H1 (cell line): ENCODE measurements around the gene RNF212B.

ENCODE experiments used
- EGR1 ChIP-seq: IDR thresholded peaks from 2 replicates; pipeline ENCODE4 v1.6.1; 2011; ENCODE audit warnings: low read depth, low read length, borderline replicate concordance
- MAX ChIP-seq: IDR thresholded peaks from 2 replicates; pipeline ENCODE4 v1.6.1; 2012; ENCODE audit warnings: inconsistent platforms
- POLR2A ChIP-seq, 2 experiments: IDR thresholded peaks; 1 replicate in 1 of 2; 2 replicates in 1 of 2; pipeline ENCODE4 v1.6.1; 2011; ENCODE audit warnings: low read depth in 2 of 2, low read length in 2 of 2, mild to moderate bottlenecking in 2 of 2; ENCODE audit errors: control extremely low read depth in 1 of 2
- POLR2AphosphoS5 ChIP-seq: IDR thresholded peaks from 2 replicates; pipeline ENCODE4 v1.6.1; 2011; ENCODE audit warnings: low read depth, low read length
- RFX5 ChIP-seq: IDR thresholded peaks from 2 replicates; pipeline ENCODE4 v1.6.1; 2011; ENCODE audit warnings: low read depth, low read length, improper control_type of control experiment, borderline replicate concordance
- SP4 ChIP-seq: IDR thresholded peaks from 2 replicates; pipeline ENCODE4 v1.6.1; 2012; ENCODE audit warnings: low read length, inconsistent platforms
- TF ChIP-seq, protein P1 (sequence below): IDR thresholded peaks from 2 replicates; pipeline ENCODE4 v1.6.1; 2011; ENCODE audit warnings: low read depth, mild to moderate bottlenecking, low read length; ENCODE audit not compliant: insufficient read depth
- TF ChIP-seq, protein P2 (sequence below), 3 experiments: IDR thresholded peaks; 1 replicate in 2 of 3; 2 replicates in 1 of 3; pipeline versions ENCODE4 v1.5.1 to v1.6.1; 2011; ENCODE audit warnings: low read length in 3 of 3, mild to moderate bottlenecking in 3 of 3, inconsistent platforms in 2 of 3, low read depth in 1 of 3, moderate library complexity in 1 of 3; ENCODE audit not compliant: insufficient read depth in 1 of 3; ENCODE audit errors: control extremely low read depth in 1 of 3

DNA sequence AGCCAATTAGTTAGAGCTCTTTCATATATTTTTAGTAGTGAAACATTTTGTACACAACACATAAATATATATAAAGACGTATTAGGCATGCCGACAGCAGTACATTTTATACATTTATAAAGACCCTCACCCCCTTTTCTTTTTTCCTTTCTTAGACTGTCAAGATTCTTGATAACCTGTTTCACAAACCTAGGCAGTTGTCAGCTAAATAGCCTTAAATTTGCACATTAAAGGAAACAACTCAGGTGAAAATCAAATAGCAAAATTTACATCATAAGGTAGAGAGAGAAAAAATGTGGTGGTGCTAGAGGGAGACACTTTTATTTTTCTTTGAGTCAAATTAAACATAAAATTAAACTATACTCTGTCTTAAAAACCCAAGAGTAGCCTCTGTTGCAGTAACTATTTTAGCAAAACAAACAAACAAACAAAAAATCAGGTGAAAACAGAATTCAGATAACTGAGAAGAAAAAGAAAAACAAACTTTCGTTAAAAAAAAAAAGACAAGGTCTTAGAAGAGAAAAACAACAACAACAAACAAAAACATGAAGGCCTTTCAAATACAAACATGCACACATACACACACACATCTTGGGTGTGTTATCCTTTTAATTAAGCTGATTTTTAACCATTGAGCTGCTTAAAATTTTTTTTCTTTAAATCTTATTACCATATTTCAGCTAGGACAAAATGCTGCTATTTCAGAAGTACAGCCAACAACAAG lies 31.2 kb upstream of the RNF212B start:
- TF ChIP-seq, protein P1, sequence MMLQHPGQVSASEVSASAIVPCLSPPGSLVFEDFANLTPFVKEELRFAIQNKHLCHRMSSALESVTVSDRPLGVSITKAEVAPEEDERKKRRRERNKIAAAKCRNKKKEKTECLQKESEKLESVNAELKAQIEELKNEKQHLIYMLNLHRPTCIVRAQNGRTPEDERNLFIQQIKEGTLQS: no peak
- TF ChIP-seq POLR2AphosphoS5: no peak
- TF ChIP-seq, protein P2, sequence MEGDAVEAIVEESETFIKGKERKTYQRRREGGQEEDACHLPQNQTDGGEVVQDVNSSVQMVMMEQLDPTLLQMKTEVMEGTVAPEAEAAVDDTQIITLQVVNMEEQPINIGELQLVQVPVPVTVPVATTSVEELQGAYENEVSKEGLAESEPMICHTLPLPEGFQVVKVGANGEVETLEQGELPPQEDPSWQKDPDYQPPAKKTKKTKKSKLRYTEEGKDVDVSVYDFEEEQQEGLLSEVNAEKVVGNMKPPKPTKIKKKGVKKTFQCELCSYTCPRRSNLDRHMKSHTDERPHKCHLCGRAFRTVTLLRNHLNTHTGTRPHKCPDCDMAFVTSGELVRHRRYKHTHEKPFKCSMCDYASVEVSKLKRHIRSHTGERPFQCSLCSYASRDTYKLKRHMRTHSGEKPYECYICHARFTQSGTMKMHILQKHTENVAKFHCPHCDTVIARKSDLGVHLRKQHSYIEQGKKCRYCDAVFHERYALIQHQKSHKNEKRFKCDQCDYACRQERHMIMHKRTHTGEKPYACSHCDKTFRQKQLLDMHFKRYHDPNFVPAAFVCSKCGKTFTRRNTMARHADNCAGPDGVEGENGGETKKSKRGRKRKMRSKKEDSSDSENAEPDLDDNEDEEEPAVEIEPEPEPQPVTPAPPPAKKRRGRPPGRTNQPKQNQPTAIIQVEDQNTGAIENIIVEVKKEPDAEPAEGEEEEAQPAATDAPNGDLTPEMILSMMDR (IDR thresholded peaks at IDR 0.05; ENCODE audit: control extremely low read depth in 1 of 3, insufficient read depth in 1 of 3, low read depth in 1 of 3, low read length in 3 of 3): no peak
- no peak for TF ChIP-seq SP4
- no peak for TF ChIP-seq MAX
- no peak for TF ChIP-seq POLR2A (IDR thresholded peaks at IDR 0.05; ENCODE audit: control extremely low read depth in 1 of 2, low read depth in 2 of 2, low read length in 2 of 2)
- TF ChIP-seq EGR1: no peak
- no peak for TF ChIP-seq RFX5
